ENCODE measurements around the gene SLC38A9. TPM values are rescaled to one million over a fixed set of nuclear protein-coding genes. Genes with fewer than 3 reads are reported as not detected.
"Not testable (repeated sequence)": the region's sequence is repeated elsewhere in the genome, so short reads cannot be mapped to it uniquely, and the experiment has no call there.

Gene SLC38A9
- total RNA-seq, 1 donor from 2014 or later = 13.5 TPM

DNA sequence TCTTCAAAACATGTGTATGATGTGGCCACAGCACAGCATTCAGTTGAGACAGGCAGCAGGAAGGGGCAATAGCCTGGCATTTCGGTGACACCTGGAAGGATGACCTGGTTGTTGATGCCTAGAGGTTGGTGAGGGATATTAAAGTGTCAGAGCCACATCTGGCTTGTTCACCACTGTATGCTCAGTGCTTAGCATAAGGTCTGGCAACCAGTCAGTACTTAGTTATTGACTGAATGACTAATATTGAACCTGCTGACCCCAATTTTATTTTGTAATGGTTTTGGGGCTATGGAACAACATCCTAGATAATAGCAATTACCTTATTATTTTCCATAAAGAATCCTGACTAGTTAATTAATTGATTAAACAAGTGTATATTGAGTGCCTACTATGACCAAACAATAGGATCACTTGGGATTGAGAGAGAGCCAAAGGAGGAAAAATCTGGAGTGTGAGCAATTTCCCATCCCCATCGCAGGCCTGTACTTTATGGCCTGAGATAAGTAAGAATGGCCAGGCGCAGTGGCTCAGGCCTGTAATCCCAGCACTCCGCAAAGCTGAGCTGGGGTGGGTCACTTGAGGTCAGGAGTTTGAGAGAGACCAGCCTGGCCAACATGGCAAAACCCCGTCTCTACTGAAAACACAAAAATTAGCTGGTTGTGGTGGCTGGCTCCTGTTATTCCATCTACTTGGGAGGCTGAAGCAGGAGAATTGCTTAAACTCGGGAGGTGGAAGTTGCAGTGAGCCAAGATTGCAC, 91.9 kb downstream of the SLC38A9 start:
- ATAC-seq = peak; percentile 26
- no peak for DNase-seq (ENCODE audit: low spot score)

DNA sequence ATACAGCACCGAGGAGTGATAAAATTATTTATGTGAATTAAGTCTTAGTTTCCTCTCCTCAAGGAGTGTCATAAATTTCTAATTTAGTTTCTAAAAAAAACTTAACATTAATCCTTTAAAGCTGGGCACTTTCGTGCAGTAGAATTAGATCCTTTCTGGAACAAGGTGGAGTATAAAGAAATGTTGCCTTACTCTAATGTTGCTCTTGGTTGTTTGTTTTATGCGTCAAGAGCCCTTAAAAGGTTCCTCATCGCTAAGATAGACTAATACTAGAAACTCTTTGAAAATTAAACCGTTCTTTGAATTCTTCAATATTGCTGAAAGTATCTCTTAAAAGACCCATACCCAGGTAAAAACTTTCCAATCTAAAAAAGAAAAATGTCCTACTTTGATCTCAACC, 93.8 kb downstream of the SLC38A9 start:
- ATAC-seq = no peak
- DNase-seq (ENCODE audit: low spot score) = no peak

DNA sequence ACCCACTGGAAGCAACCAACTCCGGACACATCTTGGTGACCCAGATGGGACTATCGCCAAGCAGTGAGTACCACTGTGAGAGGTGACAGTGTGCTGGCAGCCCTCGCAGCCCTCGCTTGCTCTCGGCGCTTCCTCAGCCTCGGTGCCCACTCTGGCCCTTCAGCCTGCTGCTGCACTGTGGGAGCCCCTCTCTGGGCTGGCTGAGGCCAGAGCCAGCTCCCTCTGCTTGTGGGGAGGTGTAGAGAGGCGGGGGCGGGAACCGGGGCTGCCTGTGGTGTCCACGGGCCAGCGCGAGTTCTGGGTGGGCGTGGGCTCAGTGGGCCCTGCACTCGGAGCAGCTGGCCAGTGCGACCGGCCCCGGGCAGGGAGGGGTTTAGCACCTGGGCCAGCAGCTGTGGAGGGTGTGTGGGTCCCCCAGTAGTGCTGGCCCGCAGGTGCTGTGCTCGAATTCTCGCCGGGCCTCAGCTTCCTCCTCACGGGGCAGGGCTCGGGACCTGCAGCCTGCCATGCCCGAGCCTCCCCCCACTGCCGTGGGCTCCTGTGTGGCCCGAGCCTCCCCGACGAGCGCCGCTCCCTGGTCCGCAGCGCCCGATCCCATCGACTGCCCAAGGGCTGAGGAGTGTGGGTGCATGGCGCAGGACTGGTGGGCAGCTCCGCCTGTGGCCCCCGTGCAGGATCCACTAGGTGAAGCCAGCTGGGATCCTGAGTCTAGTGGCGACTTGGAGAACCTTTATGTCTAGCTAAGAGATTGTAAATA, 98.8 kb downstream of the SLC38A9 start:
- DNase-seq (ENCODE audit: low spot score) = no peak
- ATAC-seq = no peak

DNA sequence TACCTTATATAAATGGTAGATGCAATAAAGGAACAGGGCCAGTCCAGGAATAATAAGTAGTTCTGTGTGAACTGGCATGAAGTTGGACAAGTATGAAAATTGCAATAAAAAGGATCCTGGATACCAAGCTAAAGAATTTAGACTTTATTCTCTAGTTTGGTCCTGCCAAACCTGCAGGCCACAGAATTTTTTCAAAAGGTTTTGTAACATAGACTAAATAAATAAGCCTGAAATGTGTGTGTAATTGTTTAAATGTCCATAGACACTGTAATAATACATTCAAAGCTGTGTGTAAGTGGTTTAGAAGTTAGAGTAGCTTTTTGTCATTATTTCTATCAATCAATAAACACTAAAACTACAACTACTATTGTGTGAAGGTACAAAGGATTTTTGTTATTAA, 101.6 kb downstream of the SLC38A9 start:
- ATAC-seq = peak; percentile 85

DNA sequence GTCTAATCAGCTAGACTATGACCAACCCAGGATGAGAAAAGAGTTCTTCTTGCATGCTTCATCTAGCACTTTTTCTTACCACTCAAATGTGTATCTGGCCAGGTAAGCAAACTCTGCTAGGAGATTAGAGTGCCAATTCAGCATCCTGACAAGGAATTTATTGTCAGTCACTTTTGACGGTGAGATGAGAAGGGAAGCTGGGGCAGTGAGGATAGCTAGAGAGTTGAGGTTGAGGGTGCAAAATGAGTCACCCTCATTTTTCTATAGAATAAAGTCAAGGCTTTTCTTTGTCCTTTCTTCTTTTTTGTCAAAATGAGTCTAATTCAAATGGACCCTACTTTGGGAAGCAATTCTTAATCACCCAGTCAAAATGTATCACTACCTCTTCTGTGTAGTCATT, 102.7 kb downstream of the SLC38A9 start:
- ATAC-seq (no peak), DNase-seq (ENCODE audit: low spot score) (no peak)

More for the DNA sequence above, 101.6 kb downstream of the SLC38A9 start:
- DNase-seq (ENCODE audit: low spot score) = no peak

DNA sequence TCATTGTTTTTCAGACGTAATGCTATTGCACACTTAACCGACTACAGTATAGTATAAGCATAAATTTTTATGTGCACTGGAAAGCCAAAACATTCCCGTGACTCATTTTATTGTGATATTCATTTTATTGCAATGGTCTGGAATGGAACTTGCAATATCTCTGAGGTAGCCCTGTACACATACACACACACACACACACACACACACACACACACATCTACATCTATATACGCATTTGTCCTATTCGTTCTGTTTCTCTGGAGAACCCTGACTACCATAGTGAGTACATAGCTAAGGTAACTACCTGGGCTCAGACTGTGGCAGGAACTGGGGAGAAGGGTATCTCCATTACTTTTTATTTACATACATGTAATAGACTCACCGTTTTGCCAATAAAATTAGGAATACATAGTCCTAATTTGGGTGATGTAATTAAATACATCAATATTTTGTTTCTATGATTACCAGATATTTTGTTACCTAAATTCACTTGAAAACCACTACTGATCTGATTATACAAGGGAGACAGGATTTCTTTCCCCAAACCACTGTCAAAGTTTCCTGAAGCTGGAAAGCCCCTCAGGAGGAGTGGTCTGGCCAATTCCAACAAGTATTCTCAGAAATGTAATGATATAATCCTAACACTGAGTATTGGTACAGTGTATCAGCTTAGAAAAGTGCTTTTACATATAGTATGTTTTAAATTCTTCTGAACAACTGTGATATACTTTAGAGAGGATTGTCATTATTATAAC, 103.4 kb downstream of the SLC38A9 start:
- no peak for DNase-seq (ENCODE audit: low spot score)

DNA sequence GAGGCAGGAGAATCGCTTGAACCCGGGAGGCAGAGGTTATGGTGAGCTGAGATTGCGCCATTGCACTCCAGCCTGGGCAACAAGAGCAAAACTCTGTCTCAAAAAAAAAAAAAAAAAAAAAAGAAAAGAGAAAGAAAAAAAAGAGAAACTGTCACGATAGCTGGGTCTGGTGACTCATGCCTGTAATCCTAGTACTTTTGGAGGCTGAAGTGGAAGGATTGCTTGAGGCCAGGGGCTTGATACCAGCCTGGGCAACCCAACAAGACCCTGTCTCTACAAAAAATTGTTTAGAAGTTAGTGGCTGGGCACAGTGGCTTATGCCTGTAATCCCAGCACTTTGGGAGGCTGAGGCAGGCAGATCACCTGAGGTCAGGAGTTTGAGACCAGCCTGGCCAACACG, 104.8 kb downstream of the SLC38A9 start:
- peak; percentile 26 for DNase-seq (ENCODE audit: low spot score)
- not testable (repeated sequence) for ATAC-seq

More for the DNA sequence above, 103.4 kb downstream of the SLC38A9 start:
- no peak for ATAC-seq

DNA sequence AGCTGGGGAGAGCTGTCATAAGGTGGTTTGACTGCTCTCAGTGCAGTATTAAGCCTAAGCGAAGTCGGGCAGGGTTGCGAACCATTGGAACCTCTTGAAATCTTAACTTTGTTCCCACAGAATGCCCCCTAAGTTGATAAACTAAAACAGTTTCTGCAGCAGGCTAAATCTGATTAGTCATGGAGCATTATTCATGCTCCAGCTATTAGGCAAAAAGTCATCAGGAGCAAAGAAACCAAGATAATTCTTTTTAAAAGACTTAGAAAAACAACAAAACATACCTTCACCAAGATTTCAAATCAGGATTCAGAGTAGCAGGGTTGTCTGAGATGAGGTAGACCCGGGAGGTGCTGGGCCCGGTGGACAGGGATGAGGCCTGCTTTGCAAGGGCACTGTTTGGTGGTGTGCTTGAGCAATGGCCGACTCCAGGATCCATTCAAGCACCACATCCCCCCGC, 107.5 kb downstream of the SLC38A9 start:
- peak; percentile 31 for DNase-seq (ENCODE audit: low spot score)
- no peak for ATAC-seq

DNA sequence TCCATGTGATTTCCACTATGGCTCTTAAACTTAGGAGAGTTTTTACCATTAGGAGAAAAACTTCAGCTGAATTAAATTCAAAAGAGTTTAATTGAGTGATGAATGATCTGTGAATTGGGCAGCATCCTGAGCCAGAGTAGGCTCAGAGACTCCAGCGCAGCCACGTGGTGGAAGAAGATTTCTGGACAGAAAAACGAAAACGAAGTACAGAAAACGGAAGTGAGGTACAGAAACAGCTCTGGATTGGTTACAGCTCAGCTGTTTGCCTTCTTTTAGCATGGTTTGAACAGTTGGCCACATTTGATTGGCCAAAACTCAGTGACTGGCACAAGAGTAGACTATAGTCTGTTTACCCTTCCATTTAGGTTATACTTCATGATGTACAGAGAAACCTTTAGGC, 108.2 kb downstream of the SLC38A9 start:
- DNase-seq (ENCODE audit: low spot score) (no peak), ATAC-seq (no peak)

DNA sequence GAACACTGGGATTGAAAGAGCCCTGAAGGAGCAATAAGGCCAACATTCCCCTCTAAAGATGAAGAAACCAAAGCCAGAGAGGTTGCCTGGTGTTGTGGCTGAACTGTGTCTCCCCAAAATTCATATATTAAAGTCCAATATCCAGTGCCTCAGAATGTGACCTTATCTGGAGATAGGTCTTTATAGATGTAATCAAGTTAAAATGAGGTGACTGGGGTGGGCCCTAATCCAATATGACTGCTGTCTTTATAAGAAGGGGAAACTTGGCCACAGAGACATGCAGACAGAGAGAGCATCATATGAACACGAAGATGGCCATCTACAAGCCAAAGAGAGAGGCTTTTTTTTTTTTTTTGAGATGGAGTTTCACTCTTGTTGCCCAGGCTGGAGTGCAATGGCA, 110.5 kb downstream of the SLC38A9 start:
- ATAC-seq = no peak
- no peak for DNase-seq (ENCODE audit: low spot score)

DNA sequence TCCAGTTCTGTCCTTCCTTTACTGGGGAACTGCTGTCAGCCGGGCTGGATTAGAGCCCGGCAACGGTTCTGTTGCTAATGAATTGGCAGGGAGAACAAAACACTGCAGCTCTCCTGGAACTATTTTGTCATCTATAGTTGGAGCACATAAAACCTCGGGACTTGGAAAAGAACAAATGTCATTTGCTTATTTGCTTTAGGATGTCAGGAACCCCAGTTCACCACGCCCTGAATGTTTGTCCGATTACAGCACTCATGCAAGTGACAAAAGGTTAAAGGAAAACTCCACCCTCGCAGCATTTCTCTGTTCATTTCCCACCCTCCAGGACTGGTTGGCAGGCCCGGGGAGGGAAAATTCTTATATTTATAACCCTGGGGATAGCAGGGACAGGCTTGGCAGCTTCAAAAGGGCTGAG, 110.9 kb downstream of the SLC38A9 start:
- DNase-seq (ENCODE audit: low spot score) (peak; percentile 90), ATAC-seq (peak; percentile 75)

DNA sequence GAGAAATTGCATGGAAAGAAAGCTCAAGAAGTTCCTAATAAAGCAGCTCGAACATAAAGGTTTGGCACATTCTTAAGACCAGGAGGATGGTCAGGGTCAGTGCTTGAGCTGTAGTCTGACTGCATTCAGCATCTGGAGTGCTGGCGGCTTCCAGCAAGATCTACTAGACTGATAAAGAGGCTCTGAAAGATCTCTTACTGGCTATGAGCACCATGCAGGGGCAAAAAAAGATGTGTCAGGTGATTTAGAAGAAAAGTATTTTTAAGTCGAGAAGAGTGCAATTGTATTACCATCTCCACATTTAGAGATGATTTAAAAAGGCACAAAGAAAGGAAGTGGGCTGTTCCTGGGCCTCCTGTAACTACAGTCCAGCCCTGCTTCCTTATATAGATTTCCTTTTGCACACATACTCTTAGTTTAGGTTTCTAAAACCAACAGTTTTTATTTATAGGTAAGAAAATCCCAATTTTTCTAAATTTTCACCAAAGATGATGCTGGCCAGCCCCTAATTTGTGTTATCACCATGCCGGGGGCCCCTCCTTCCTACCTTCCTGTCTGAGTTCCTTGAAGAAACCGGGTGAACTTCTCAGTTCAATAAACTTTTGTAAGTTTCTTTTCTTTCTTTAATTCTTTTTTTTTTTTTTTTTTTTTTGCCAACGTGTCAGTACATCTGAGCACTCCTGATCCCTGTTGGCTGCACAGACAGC, 111.5 kb downstream of the SLC38A9 start:
- DNase-seq (ENCODE audit: low spot score) = peak; percentile 52
- peak; percentile 29 for ATAC-seq

DNA sequence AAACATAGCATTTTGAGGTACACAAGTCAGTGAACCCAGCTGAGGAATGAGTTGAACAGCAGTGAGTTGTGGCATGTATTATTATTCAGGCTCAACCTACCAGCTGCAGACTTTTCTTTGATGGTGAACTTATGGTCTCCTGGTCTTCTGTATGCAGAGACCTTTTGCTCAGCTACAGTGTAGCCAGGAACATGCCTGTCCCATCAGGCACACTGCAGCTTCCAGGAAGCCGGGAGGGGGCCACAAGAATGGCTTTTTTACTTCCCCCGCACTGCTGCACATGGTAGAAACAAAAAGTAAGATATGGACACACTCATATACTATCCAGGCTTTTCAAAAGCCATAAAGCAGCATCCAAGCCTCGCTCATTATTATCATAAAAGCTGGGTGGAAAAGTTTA, 112.0 kb downstream of the SLC38A9 start:
- ATAC-seq = peak; percentile 9
- peak; percentile 35 for DNase-seq (ENCODE audit: low spot score)

DNA sequence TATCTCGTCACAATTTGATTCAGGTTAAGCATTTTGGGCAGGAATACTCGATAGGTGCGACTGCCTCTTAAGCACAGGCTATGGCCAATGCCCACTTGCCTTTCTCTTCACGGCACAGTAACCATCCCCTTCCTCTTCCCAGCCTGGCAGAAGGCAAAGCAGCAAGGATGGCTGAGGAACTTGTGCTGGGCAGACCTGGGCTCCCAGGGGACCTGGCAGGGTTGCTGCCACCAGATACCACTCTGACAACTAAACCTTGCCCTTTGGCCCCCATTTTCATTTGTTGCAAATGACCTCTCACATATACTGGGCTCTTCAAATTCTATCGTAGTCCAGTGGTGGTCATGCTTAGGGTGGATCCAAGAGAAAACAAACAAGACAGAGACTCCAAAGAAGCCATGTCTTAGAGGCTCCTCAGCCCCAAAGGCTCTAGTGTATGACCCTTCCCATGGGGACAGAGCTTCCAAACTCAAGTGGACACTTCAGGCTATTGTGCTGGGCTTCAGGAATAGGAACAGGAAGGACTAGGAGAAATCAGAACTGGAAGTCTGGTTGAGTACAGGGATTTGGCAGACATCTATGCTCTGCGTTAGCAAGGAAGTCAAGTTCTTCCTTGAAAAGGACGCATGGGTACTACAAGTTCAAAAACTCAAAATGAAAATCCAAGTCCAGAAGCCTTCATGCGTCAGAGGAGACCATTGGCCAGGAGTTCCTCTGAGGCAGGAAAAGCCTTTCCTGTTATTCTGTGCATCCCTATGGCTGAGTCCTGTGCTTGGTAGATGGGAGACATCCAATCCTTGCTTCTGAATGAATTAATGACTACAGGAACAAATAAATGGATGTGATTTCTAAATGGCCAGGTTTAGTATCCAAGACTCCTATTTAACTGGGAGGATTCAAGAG, 112.7 kb downstream of the SLC38A9 start:
- peak; percentile 46 for DNase-seq (ENCODE audit: low spot score)
- ATAC-seq = peak; percentile 1

DNA sequence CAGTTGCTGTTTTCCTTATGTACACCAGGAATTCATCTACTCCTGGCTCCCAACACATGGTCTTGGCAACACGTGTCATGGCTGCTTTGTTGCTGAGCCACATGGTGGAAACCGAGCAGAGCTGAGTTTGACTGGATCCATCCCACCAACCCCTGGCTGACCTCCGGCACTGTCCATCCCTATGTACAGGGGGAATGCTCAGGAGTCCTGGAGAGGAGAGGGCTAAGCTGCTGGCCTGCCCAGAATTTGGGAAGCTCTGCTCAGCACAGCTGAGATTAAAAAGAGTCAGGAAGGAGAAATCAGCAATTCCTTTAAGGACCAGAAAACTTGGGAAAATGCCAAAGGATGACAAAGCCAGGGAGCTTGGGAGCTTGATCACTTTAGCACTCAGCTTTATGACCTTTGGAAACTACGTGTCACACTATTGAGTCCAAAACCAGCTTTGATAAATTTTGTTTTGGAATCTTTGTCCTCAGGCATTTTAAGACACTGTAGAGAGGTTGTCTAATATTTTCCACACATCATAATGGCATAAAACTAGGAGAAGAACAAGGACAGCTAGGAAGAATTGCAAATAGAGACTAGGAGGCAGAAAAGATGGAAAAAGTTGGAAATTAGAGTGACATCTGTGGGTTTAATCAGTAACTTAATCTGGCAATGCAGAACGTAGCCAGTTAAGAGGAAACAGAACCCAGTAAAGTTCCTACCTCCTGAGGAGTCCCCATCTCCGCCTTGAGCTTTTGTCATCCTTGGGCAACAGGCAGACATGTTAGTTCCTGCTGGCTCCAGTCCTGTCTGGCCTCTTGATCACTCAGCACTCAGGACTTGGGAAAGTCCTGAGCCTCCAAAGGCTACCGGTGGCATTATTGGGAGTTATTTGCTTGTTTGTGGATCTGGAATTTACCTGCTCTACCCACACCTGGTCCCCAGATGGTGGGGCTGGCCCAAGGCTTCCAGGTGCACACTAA, 114.8 kb downstream of the SLC38A9 start:
- DNase-seq (ENCODE audit: low spot score) = peak; percentile 60

DNA sequence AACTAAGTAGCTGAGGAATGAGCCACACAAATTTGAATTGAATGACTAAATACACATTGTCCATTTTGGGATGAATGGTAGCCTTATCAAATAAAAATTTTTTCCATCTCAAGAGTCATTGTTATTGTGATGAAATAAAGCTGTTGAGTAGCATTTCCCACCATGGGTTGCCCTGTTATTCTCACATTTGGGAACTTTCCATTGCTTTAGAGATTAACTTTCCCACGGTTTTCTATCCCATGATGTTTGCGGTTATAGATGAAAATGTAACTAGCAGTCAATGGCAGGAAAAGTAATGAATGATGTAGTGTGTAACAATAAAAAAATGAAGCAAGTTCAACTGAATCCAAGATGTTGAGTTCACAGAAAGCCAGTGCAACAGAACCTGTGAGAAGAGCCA, 117.5 kb downstream of the SLC38A9 start:
- ATAC-seq (no peak), DNase-seq (ENCODE audit: low spot score) (no peak)

More for the DNA sequence above, 114.8 kb downstream of the SLC38A9 start:
- ATAC-seq = peak; percentile 47

DNA sequence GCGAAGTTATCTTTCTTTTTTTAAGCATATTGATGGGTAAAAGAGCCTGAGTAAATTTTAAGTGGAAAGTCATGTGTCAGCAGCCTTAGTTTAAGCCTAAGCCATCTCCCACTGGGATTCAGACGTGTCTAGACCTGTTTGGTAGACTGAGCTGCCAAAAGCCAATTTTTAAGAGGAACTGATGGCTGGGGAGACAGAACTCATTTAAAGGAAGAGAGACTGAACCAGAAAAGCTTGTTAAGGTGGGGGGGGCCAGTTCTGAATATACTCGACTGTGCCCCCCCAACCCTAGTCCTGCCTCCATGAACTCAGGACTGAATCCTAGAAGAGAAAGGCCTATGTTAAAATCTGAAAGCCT, 119.0 kb downstream of the SLC38A9 start:
- DNase-seq (ENCODE audit: low spot score) (peak; percentile 5), ATAC-seq (no peak)

DNA sequence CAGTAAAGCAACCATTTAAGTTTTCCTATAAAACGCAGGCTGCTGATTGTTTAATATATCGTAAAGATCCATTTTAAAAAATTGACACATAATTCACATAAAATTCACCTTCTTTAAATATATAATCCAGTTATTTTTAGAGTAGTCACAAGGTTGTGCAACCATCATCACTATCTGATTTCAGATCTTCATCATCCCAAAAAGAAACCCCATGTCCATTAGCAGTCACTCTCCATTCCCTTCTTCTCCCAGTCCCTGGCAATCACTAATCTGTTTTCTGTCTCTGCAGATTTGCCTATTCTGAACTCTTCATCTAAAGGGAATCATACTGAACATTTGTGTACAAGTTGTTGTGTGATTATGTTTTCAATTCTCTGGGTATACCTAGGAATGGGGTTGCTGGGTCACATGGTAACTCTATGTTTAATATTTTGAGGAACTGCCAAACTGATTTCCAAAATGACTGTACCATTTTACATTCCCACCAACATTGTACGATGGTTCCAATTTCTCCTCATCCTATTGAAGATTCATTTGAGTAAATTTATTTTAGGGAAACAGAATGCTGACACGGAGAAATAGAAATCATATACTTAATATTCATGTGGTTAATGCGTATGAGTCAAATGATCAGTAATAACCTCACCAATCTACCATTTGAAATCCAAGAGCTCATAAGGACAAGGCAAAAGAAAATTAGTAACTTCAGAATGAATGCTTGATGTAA, 119.6 kb downstream of the SLC38A9 start:
- no peak for ATAC-seq
- no peak for DNase-seq (ENCODE audit: low spot score)

Measured in left lobe of liver (tissue), 2 donors.